ENCODE measurements around the gene RPL13.

Gene RPL13

GRCh38 chr16:89600956-89601355, 40.5 kb downstream of the RPL13 start:
- no peak for FAIRE-seq

DNA sequence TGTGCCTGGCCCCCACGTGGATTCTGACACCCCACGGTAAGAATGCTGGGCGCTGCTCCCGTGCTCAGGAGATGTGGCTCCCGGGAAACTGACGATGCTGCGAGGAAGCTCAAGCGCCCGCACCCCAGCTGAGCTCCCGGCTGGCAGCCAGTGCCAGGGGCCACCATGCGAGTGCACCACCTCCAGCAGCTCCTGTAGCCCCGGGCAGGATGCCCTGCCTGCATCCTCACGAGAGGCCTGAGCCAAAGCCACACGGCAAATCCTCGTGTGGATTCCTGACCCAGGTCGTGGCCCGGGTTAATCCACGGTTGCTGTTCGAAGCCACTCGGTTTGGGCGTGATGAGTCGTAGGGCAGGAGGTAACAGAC, 41.4 kb downstream of the RPL13 start:
- FAIRE-seq: no peak

DNA sequence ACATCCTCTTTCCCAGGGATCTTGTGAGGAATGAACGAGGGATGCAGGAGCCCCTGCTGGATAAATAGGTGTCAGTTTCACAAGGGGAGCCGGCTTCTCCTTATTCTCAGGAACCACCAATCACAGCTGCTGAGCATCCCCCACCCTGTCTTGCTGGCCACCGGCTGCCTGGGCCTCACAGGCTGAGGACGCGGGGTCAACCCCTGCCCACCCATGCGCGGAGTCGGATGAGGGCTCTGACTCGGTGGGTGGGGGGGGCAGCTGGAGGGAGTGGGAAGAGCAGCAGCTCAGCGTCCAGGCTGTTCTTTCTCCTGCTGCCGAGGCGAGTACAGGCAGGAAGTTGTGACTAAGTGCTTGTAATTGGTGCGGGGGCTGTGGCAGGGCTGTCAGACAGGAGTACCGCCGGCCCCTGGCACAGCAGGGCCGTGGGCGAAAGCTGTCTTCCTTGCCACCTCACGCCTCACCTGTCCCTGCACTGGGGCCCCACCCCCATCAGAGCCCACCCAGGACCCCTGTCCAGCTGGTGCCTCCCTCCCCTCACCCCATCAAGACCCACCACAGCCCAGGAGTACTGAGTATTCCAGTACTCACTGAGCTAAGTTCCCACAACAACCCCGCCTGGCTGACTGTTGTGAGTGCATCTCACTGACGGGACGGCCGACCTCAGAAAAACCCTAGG, 41.9 kb downstream of the RPL13 start:
- FAIRE-seq: no peak

GRCh38 chr16:89602952-89603590, 42.6 kb downstream of the RPL13 start:
- no peak for FAIRE-seq

DNA sequence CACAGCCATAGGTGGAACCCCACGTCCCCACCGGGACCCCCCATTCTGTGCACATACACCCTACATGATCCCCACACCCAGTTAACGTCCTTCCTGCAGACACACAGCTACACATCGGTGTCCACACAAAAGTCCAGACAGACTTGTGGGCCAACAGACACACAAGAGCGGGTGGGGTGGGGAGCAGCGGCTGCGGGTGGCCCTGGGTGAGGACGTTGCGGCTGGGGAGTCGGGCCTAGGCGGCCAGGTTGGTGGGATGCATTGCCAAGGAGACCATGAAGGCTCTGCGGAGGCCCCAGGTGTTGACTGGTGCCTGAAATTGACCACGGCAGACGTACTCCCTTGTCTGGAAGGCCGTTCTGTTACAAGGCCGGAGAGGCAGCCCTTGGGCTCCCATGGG, 44.3 kb downstream of the RPL13 start:
- FAIRE-seq: no peak

- FAIRE-seq: no peak
These were observed 44.9 kb downstream of the RPL13 start for GRCh38 chr16:89605186-89605970.

GRCh38 chr16:89606006-89606405, 45.5 kb downstream of the RPL13 start:
- FAIRE-seq: no peak

DNA sequence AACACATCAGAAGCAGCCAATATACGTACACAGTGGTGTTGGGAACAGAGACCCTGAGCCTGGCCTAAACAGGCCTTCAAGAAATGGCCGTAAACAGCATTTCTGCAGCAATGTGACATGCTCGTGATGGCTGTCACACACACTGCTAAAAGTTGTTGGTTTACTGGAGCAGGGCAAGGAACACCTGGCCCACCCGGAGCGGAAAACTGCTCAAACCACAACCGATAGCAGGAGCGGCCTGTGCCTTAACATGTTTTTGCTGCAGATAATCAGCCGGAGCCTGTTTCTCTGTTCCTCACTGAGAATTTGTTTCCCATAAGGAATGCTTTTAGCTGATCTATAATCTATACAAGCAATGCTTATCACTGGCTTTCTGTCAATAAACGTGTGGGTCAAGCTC, 47.0 kb downstream of the RPL13 start:
- no peak for FAIRE-seq

GRCh38 chr16:89607937-89608740, 47.7 kb downstream of the RPL13 start:
- FAIRE-seq: no peak

DNA sequence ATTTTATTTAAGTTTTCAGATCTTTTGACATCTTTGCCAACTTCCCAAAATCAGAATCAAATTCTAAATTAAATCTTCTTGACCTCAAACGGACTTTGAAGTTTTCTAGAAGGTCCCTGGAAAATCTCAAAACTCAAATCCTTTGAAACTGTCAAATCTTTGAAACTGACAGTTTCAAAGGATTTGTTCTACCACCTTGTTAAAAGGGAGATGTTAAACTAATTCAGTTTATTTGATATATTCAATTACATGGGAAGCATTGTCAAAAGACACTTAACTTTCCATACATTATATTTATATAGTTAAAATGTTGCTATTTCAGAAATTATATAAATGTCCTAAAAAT, 49.6 kb downstream of the RPL13 start:
- FAIRE-seq: no peak

- no peak for FAIRE-seq
These were observed 52.1 kb downstream of the RPL13 start for GRCh38 chr16:89612415-89613166.

DNA sequence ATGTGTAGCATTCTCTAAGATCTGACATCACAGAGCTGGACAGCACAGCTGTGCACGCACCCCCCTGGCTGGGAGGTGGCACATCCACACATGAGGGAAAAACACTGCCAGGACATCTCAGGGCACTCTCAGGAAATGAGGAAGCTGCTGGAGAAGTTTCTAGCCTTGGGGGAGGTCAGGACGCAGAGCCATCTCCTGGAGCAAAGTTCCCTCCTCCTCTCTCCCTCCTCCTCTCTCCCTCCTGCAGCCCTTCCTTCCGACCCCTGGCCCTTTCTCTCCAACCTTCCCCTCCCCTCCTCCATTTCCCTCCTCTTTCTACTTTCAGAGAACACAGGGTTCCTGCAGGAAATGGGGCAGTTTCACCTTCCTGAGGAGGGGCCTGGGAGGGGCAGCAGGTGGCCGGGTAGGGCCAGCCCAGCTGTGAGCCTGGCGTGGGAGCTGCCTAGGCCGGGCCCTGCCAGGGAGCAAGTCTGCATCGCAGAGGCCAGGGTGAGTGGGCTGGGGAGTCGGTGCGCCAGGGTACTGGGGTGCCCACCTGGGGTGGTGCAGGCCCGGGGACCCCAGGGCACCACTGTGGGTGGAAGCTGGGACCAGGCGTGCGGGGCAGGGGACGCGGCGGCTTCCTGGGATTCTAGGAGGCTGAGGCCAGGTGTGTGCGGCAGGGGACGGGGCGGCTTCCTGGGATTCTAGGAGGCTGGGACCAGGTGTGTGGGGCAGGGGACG, 52.9 kb downstream of the RPL13 start, which contains the start of gene DPEP1:
Gene DPEP1, plus strand, starts transcription at position 412 of the 723 bp plus-strand sequence. CDS start 16,769 bp downstream, outside the sequence.
- FAIRE-seq: no peak

DNA sequence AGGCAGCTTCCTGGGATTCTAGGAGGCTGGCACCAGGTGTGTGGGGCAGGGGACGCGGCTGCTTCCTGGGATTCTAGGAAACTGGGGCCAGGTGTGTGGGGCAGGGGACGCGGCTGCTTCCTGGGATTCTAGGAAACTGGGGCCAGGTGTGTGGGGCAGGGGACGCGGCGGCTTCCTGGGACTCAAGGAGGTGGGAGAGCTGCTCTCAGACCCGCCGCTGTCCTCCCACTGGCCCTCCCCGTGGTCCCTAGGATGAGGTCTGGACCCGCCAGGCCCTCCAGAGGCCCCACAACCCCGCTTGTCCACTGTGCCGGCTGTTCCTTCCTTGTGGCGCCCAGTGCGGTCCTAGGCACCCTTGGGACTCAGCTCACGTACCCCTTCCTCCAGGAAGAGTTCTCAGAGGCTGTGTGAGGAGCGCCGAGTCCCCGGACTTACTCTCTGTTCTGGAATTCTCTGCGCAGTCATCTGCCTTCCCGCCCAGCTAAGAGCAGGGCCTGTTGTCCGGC, 53.5 kb downstream of the RPL13 start:
- no peak for FAIRE-seq
